Common myeloid progenitor, CD34-positive (primary cell): Measurements from ENCODE around the gene ZNG1B.
"Not testable (repeated sequence)": the region's sequence is repeated elsewhere in the genome, so short reads cannot be mapped to it uniquely, and the experiment has no call there.

Source experiments
- CTCF ChIA-PET: fragments of 350-600 bp; sonication (Branson Sonifier 250); formaldehyde crosslinking; loops from one replicate; lab custom pipeline; 2021; ENCODE audit warnings: antibody characterized with exemption; lab: Charles Lee
- POLR2A ChIA-PET: fragments of 350-600 bp; sonication (Branson Sonifier 250); formaldehyde crosslinking; loops from one replicate; lab custom pipeline; 2021; ENCODE audit warnings: antibody characterized with exemption; lab: Charles Lee
- DNase-seq, 3 donors: peaks; one replicate each; pipeline versions ENCODE4 v3.0.0 to v3.0.0-alpha.2; 2013
- H3K27ac ChIP-seq, 2 experiments: 1 replicate in 1 of 2; 2 replicates in 1 of 2; pipeline ENCODE4 v1.7.0; 2013; ENCODE audit warnings: inconsistent platforms in 2 of 2, low read length in 2 of 2, mild to moderate bottlenecking in 2 of 2, low read depth in 1 of 2, moderate library complexity in 1 of 2; ENCODE audit not compliant: severe bottlenecking in 2 of 2, insufficient read depth in 1 of 2, poor library complexity in 1 of 2
- H3K27me3 ChIP-seq, 5 experiments: replicated peaks in 2 of 5; 1 replicate in 3 of 5; 2 replicates in 2 of 5; pipeline versions ENCODE4 v1.6.1 to v1.7.0; 2013; ENCODE audit warnings: low read length in 4 of 5, mild to moderate bottlenecking in 2 of 5, moderate library complexity in 2 of 5, inconsistent platforms in 1 of 5; ENCODE audit not compliant: insufficient read depth in 5 of 5, control insufficient read depth in 4 of 5
- H3K36me3 ChIP-seq, 4 experiments: 1 replicate in 2 of 4; 2 replicates in 2 of 4; pipeline versions ENCODE4 v1.6.1 to v1.7.0; 2013; ENCODE audit warnings: low read length in 3 of 4, control low read depth in 1 of 4, mild to moderate bottlenecking in 1 of 4; ENCODE audit not compliant: control insufficient read depth in 4 of 4, insufficient read depth in 4 of 4
- H3K4me1 ChIP-seq, 4 experiments: 1 replicate in 3 of 4; 2 replicates in 1 of 4; pipeline versions ENCODE4 v1.6.1 to v1.7.1; 2013; ENCODE audit warnings: low read length in 3 of 4, mild to moderate bottlenecking in 3 of 4, control low read depth in 1 of 4, inconsistent platforms in 1 of 4, moderate library complexity in 1 of 4; ENCODE audit not compliant: control insufficient read depth in 4 of 4, insufficient read depth in 4 of 4; ENCODE audit errors: control extremely low read depth in 1 of 4
- H3K4me3 ChIP-seq, 7 experiments: 1 replicate in 4 of 7; 2 replicates in 3 of 7; pipeline versions ENCODE4 v1.5.1 to v1.7.0; 2013; ENCODE audit warnings: mild to moderate bottlenecking in 7 of 7, low read length in 6 of 7, moderate library complexity in 6 of 7, inconsistent platforms in 2 of 7, low read depth in 2 of 7, control low read depth in 1 of 7; ENCODE audit not compliant: insufficient read depth in 4 of 7, control insufficient read depth in 1 of 7; ENCODE audit errors: extremely low read depth in 1 of 7
- H3K9me3 ChIP-seq, 5 experiments: 1 replicate in 4 of 5; 2 replicates in 1 of 5; pipeline versions ENCODE4 v1.6.1 to v1.7.1; 2013; ENCODE audit warnings: low read length in 4 of 5, mild to moderate bottlenecking in 2 of 5, inconsistent platforms in 1 of 5, low read depth in 1 of 5, moderate library complexity in 1 of 5; ENCODE audit not compliant: control insufficient read depth in 4 of 5, insufficient read depth in 2 of 5; ENCODE audit errors: control extremely low read depth in 1 of 5
- WGBS: methylation state at CpG from one replicate; pipeline ENCODE4 v1.1.5; 2013; ENCODE audit not compliant: insufficient coverage; 5-methylcytosine and 5-hydroxymethylcytosine counted together

ZNG1B gene

GRCh38 chr2:113499019-113499885 lies 61.8 kb downstream of the ZNG1B start:
- POLR2A ChIA-PET, H3K27ac ChIP-seq, CTCF ChIA-PET, H3K9me3 ChIP-seq, H3K36me3 ChIP-seq: not testable (repeated sequence)
- Histone ChIP-seq H3K4me1 (peaks cover 0 to 31% (median 10%) of the 10 kb centered on the region in 4 experiments), H3K27me3 (peaks cover 0 to 37% (median 2%) of the 10 kb centered on the region in 5 experiments), H3K4me3 (peak overlapping the region in 2 of 7 experiments; percentile 8 to 33)
- WGBS = 11% methylated on average over 15 of the region's 62 CpGs
- peak in 1 of 3 donors; percentile 8 for DNase-seq

GRCh38 chr2:113499886-113500722 lies 62.6 kb downstream of the ZNG1B start:
- DNase-seq, H3K36me3 ChIP-seq, CTCF ChIA-PET, H3K27ac ChIP-seq, H3K9me3 ChIP-seq, POLR2A ChIA-PET: not testable (repeated sequence)
- peak overlapping the region in 1 of 7 experiments; percentile 28 for H3K4me3 ChIP-seq
- peaks cover 0 to 32% (median 10%) of the 10 kb centered on the region in 4 experiments for H3K4me1 ChIP-seq
- H3K27me3 ChIP-seq = peaks cover 0 to 39% (median 2%) of the 10 kb centered on the region in 5 experiments
- WGBS = 4% methylated on average over 15 of the region's 56 CpGs

- CTCF ChIA-PET, H3K9me3 ChIP-seq, POLR2A ChIA-PET, H3K27ac ChIP-seq, H3K36me3 ChIP-seq: not testable (repeated sequence)
- no CpG with 5 or more reads among the region's 8 CpGs for WGBS
- H3K4me1 ChIP-seq = peaks cover 0 to 32% (median 10%) of the 10 kb centered on the region in 4 experiments
- peak overlapping the region in 1 of 7 experiments; percentile 33 for H3K4me3 ChIP-seq
- peak; percentile 59 to 74 (median 73) for DNase-seq
- peaks cover 0 to 41% (median 2%) of the 10 kb centered on the region in 5 experiments for H3K27me3 ChIP-seq
Measured at GRCh38 chr2:113500723-113501038, 63.2 kb downstream of the ZNG1B start.

- Histone ChIP-seq H3K4me3 (peak overlapping the region in 3 of 7 experiments; percentile 43 to 64 (median 63)), H3K27me3 (peaks cover 0 to 45% (median 2%) of the 10 kb centered on the region in 5 experiments), H3K4me1 (peaks cover 0 to 32% (median 10%) of the 10 kb centered on the region in 4 experiments)
- CTCF ChIA-PET, H3K36me3 ChIP-seq, H3K27ac ChIP-seq, H3K9me3 ChIP-seq, POLR2A ChIA-PET: not testable (repeated sequence)
- WGBS = 4% methylated on average over 45 of the region's 73 CpGs
- peak in 2 of 3 donors; percentile 18 to 31 for DNase-seq
Measured at GRCh38 chr2:113502216-113503093, 65.0 kb downstream of the ZNG1B start.

GRCh38 chr2:113503094-113504042 lies 65.9 kb downstream of the ZNG1B start:
- POLR2A ChIA-PET, CTCF ChIA-PET, H3K9me3 ChIP-seq, H3K36me3 ChIP-seq, H3K27ac ChIP-seq: not testable (repeated sequence)
- Histone ChIP-seq H3K27me3 (peaks cover 0 to 50% (median 2%) of the 10 kb centered on the region in 5 experiments), H3K4me3 (peak overlapping the region in 5 of 7 experiments; percentile 23 to 64 (median 43)), H3K4me1 (peaks cover 0 to 32% (median 10%) of the 10 kb centered on the region in 4 experiments)
- WGBS = under 1% methylated on average over 83 of the region's 116 CpGs
- DNase-seq = peak; percentile 33 to 73 (median 70)

- H3K4me3 ChIP-seq, CTCF ChIA-PET, H3K36me3 ChIP-seq, POLR2A ChIA-PET, H3K9me3 ChIP-seq, H3K27ac ChIP-seq: not testable (repeated sequence)
- H3K27me3 ChIP-seq = peaks cover 0 to 47% (median 2%) of the 10 kb centered on the region in 5 experiments
- peaks cover 0 to 31% (median 10%) of the 10 kb centered on the region in 4 experiments for H3K4me1 ChIP-seq
- DNase-seq = peak in 2 of 3 donors; percentile 42 to 59
- no CpG with 5 or more reads among the region's 23 CpGs for WGBS
Measured at GRCh38 chr2:113504081-113504480, 66.6 kb downstream of the ZNG1B start.
